Fibroblast of lung (primary cell): ENCODE data around the gene COL27A1. TPM values are rescaled to one million over a fixed set of nuclear protein-coding genes. Genes with fewer than 3 reads are reported as not detected.
A peak's percentile ranks its signal among the peaks of the same experiment; 100 is the strongest.

Experiments
- DNase-seq, 2 donors: peaks; one replicate each; pipeline versions ENCODE4 v3.0.0 to v3.0.0-alpha.2; 2010; ENCODE audit warnings: low read depth in 2 of 2
- H2AFZ ChIP-seq: 2 replicates; pipeline ENCODE4 v1.5.1; 2012; ENCODE audit warnings: low read length, control low read depth, inconsistent platforms
- H3K27ac ChIP-seq: 2 replicates; pipeline ENCODE4 v1.5.1; 2011; ENCODE audit warnings: low read length, control low read depth; ENCODE audit not compliant: insufficient read depth
- H3K27me3 ChIP-seq: 2 replicates; pipeline ENCODE4 v1.5.1; 2011; ENCODE audit warnings: mild to moderate bottlenecking, low read length; ENCODE audit not compliant: control insufficient read depth, insufficient read depth
- H3K36me3 ChIP-seq: 2 replicates; pipeline ENCODE4 v1.5.1; 2011; ENCODE audit warnings: low read length; ENCODE audit not compliant: control insufficient read depth, insufficient read depth
- H3K4me1 ChIP-seq: 2 replicates; pipeline ENCODE4 v1.5.1; 2011; ENCODE audit warnings: low read length; ENCODE audit not compliant: control insufficient read depth, insufficient read depth; ENCODE audit errors: extremely low read depth
- H3K4me2 ChIP-seq: 2 replicates; pipeline ENCODE4 v1.5.1; 2011; ENCODE audit warnings: low read length, control low read depth; ENCODE audit not compliant: insufficient read depth; ENCODE audit errors: extremely low read depth
- H3K4me3 ChIP-seq, 4 experiments: fragments of 200-600 bp in 1 of 4; sonication (generic) in 1 of 4; replicated peaks in 1 of 4; 2 replicates each; pipeline ENCODE4 v1.5.1; 2011 to 2016; ENCODE audit warnings: low read length in 4 of 4, low read depth in 3 of 4, mild to moderate bottlenecking in 3 of 4, control low read depth in 2 of 4, inconsistent platforms in 1 of 4, mixed read lengths in 1 of 4; ENCODE audit not compliant: insufficient read depth in 1 of 4; ENCODE audit errors: control extremely low read depth in 1 of 4
- H3K79me2 ChIP-seq: 2 replicates; pipeline ENCODE4 v1.5.1; 2012; ENCODE audit warnings: mild to moderate bottlenecking, low read length, inconsistent platforms; ENCODE audit not compliant: control insufficient read depth, insufficient read depth
- H3K9ac ChIP-seq: 2 replicates; pipeline ENCODE4 v1.5.1; 2011; ENCODE audit warnings: mild to moderate bottlenecking, low read length, control low read depth; ENCODE audit not compliant: insufficient read depth
- H3K9me3 ChIP-seq: 2 replicates; pipeline ENCODE4 v1.5.1; 2012; ENCODE audit warnings: low read depth, low read length; ENCODE audit not compliant: control insufficient read depth, insufficient read depth
- H4K20me1 ChIP-seq: 2 replicates; pipeline ENCODE4 v1.5.1; 2011; ENCODE audit warnings: low read length; ENCODE audit not compliant: control insufficient read depth, insufficient read depth; ENCODE audit errors: extremely low read depth
- EZH2 ChIP-seq: IDR thresholded peaks from 2 replicates; pipeline ENCODE4 v1.5.1; 2012; ENCODE audit warnings: low read length, control low read depth, mild to moderate bottlenecking; ENCODE audit errors: missing control alignments
- polyA plus RNA-seq, 2 donors: library from polyadenylated mRNA; depleted of rRNA in 1 of 2; stranded (reverse) in 1 of 2; unstranded in 1 of 2; fragments of >200 nt; gene quantifications; 2 replicates each; pipeline ENCODE4 v1.2.1, GENCODE V29; 2011 to 2012; ENCODE audit warnings: missing spikeins in 1 of 2
- total RNA-seq: library from RNA; depleted of rRNA; stranded (reverse); fragments of >200 nt; gene quantifications from 2 replicates; pipeline ENCODE4 v1.2.1, GENCODE V29; 2014
- TF ChIP-seq, protein P1 (sequence below), 2 donors: IDR thresholded peaks in 1 of 2; conservative IDR thresholded peaks in 1 of 2; 1 replicate in 1 of 2; 2 replicates in 1 of 2; pipeline ENCODE4 v1.5.1; 2011 to 2012; ENCODE audit warnings: low read length in 2 of 2, control low read depth in 1 of 2, inconsistent platforms in 1 of 2, low read depth in 1 of 2, mild to moderate bottlenecking in 1 of 2

The COL27A1 gene
- total and polyA plus RNA-seq, 2 donors (not counting 1 experiment from before 2014, with no cell fraction given) = 2.4 to 5.4 TPM

DNA sequence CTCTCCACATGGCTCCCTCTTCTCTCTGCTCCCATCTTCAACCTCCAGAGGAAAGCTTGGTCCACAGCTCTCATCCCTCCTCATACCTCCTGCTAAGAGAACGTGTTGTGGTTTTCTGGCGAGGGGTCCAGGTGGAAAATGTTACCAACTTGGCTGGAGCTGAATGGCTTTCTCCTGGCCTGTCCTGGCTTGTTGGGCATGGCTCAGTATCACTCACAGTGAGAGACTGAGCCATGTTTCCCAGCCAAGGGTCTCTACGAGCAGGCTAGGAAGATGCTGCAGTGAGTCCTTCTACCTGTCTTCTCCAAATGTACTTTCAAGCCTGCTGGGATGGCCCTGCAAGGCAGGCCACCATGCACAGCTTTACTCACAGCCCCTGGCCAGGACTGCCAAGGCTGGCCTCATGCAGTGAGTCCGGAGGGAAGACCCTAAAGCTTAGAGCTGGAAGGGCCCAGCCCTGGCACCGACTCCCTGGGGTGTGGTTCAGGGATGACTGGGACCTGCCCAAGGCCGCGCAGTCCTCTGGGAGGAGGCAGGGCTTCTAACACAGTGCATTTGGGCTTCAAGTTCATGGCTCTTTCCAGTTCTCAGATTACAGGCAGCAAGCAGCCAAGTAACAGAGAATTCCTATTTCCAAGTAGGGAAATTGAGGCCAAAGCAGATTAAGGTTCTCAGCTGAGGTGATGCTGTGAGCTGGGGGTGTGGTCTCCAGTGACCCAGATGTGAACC, 59.5 kb downstream of the COL27A1 start:
- H3K4me3 ChIP-seq = no peak overlapping the region
- no peaks in the 10 kb centered on the region for H3K27me3 ChIP-seq
- TF ChIP-seq, protein P1, sequence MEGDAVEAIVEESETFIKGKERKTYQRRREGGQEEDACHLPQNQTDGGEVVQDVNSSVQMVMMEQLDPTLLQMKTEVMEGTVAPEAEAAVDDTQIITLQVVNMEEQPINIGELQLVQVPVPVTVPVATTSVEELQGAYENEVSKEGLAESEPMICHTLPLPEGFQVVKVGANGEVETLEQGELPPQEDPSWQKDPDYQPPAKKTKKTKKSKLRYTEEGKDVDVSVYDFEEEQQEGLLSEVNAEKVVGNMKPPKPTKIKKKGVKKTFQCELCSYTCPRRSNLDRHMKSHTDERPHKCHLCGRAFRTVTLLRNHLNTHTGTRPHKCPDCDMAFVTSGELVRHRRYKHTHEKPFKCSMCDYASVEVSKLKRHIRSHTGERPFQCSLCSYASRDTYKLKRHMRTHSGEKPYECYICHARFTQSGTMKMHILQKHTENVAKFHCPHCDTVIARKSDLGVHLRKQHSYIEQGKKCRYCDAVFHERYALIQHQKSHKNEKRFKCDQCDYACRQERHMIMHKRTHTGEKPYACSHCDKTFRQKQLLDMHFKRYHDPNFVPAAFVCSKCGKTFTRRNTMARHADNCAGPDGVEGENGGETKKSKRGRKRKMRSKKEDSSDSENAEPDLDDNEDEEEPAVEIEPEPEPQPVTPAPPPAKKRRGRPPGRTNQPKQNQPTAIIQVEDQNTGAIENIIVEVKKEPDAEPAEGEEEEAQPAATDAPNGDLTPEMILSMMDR (conservative IDR thresholded peaks at IDR 0.05 in 1 of 2, IDR thresholded peaks at IDR 0.05 in 1 of 2; ENCODE audit: low read depth in 1 of 2, low read length in 2 of 2) = no peak
- TF ChIP-seq EZH2 = no peak
- peaks cover 5% of the 10 kb centered on the region for H3K4me1 ChIP-seq
- no peaks in the 10 kb centered on the region for H3K9me3 ChIP-seq
- no peak for DNase-seq
- H3K4me2 ChIP-seq = no peak overlapping the region
- no peak overlapping the region for H2AFZ ChIP-seq
- H3K36me3 ChIP-seq = no peaks in the 10 kb centered on the region
- H4K20me1 ChIP-seq = no peaks in the 10 kb centered on the region
- H3K79me2 ChIP-seq = no peaks in the 10 kb centered on the region
- H3K27ac ChIP-seq = no peak overlapping the region
- no peak overlapping the region for H3K9ac ChIP-seq

DNA sequence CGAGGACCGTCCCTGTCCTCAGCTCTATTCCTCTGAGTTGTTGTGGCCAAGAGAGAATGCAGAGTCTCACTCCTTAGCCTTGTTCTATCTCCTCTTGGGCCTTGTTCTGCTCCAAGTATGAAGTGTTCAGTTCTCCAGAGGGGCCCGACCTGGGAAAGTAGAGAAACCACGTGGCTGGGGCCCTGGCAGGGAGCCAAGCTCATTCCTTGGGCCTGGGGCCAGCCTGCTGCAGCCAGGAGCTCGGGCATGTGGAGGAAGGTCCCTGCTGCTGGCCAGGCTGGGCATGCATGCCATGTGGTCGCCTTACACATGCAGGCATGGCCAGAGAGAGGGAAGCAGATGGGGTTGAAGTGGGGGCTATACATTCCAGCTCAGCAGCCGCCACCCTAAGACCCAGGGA, 60.7 kb downstream of the COL27A1 start:
- no peaks in the 10 kb centered on the region for H3K27me3 ChIP-seq

DNA sequence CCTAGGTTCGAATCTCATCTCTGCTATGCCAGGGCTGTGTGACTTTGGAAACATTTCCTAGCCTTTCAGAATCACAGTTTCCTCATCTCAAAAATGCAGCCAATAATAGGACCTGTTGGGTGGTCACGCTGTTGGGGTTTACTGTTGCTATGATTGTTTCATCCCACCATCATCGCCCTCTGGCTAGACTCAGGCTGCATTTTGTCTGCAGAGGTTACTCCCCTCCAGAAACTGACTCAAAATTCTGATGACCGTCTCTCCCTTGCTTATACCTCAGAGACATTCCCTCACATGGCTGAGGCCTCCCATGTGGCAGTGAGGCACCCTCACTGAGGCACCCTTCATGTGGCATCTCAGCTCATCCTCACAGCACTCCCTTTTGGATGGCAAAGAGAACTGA, 61.6 kb downstream of the COL27A1 start:
- H3K9me3 ChIP-seq = no peaks in the 10 kb centered on the region
- H3K9ac ChIP-seq = no peak overlapping the region
- no peak for TF ChIP-seq EZH2
- TF ChIP-seq, protein P1 (conservative IDR thresholded peaks at IDR 0.05 in 1 of 2, IDR thresholded peaks at IDR 0.05 in 1 of 2; ENCODE audit: low read depth in 1 of 2, low read length in 2 of 2) = no peak
- no peaks in the 10 kb centered on the region for H3K36me3 ChIP-seq
- H3K79me2 ChIP-seq = no peaks in the 10 kb centered on the region
- no peak for DNase-seq
- H3K4me3 ChIP-seq = no peak overlapping the region
- peaks cover 10% of the 10 kb centered on the region for H3K4me1 ChIP-seq
- H4K20me1 ChIP-seq = no peaks in the 10 kb centered on the region
- no peaks in the 10 kb centered on the region for H3K27me3 ChIP-seq
- no peak overlapping the region for H3K27ac ChIP-seq
- H2AFZ ChIP-seq = no peak overlapping the region
- no peak overlapping the region for H3K4me2 ChIP-seq

More for the DNA sequence above, 60.7 kb downstream of the COL27A1 start:
- no peaks in the 10 kb centered on the region for H3K9me3 ChIP-seq
- no peak overlapping the region for H3K4me3 ChIP-seq
- H3K27ac ChIP-seq = no peak overlapping the region
- no peak overlapping the region for H2AFZ ChIP-seq
- no peaks in the 10 kb centered on the region for H3K36me3 ChIP-seq
- no peak overlapping the region for H3K9ac ChIP-seq
- peaks cover 8% of the 10 kb centered on the region for H3K4me1 ChIP-seq
- no peak for TF ChIP-seq EZH2
- TF ChIP-seq, protein P1 (conservative IDR thresholded peaks at IDR 0.05 in 1 of 2, IDR thresholded peaks at IDR 0.05 in 1 of 2; ENCODE audit: low read depth in 1 of 2, low read length in 2 of 2) = no peak
- H3K79me2 ChIP-seq = no peaks in the 10 kb centered on the region
- no peak overlapping the region for H3K4me2 ChIP-seq
- peak; percentile 49 to 63 for DNase-seq
- no peaks in the 10 kb centered on the region for H4K20me1 ChIP-seq
